T-helper 2 cell treated with Interferon-gamma antibody and Interleukin-4, amounts not matched to agents 100 ng/mL and 5 ng/mL, for 36 hours (primary cell): ENCODE data around the gene CPSF4L. TPM values are rescaled to one million over a fixed set of nuclear protein-coding genes. Genes with fewer than 3 reads are reported as not detected.
"Not testable (repeated sequence)": the region's sequence is repeated elsewhere in the genome, so short reads cannot be mapped to it uniquely, and the experiment has no call there.

ENCODE experiments used
- intact Hi-C: fragments of 100-400 bp; cut with micrococcal nuclease; formaldehyde crosslinking; loops from one replicate; pipeline ENCODE4 v1.15.1; 2023
- total RNA-seq: library from RNA; stranded (reverse); gene quantifications from 2 replicates; pipeline ENCODE4 v1.2.3, GENCODE V29; 2022

The CPSF4L gene
- total RNA-seq, 1 donor from 2014 or later: not detected

DNA sequence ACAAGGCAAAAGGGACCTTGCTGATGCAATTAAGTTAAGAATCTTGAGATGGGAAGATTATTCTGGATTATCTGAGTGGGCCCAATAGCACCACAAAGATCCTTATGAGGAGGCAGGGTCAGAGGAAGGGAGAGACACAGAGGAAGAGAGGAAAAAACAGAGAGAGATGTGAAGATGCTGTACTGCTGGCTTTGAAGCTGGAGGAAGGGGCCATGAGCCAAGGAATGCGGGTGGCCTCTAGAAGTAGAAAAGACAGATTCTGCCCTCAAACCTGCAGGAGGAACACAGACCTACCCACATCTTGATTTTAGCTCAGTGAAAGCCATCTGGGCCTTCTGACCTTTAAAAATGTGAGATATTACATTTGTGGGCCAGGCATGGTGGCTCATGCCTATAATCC is 8.1 kb upstream of the CPSF4L start:
- intact Hi-C loops: no loop called here

- intact Hi-C loops: no loop called here
Measured at GRCh38 chr17:73269329-73269615, 7.6 kb upstream of the CPSF4L start.

DNA sequence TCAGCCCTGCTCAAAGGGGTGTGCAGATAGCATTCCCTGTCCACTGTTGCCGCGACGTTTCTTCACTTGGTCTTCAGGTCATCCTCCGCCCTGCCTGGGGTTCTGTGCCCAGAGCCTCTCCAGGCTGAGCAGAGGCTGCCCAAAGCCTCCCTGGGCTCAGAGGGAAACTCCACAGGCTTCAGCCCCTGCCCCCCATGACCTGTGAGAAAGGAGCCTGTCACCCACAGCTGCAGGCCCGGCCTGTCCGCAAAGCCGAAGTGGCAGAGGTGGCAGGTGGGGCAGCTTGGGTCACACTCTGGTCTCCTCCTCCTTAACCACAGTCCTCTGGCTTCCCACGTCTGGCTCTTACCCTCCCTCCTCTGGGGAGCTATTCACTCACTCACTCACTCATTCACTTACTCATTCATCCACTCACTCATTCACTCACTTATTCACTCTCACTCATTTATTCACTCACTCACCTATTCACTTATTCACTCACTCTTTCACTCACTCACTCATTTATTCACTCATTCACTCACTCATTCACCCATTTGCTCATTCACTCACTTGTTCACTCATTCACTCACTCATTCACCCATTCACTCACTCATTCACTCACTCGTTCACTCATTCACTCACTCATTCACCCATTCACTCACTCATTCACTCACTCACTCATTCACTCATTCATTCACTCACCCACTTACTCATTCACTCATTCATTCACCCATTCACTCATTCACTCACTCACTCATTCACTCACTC is 7.1 kb upstream of the CPSF4L start:
- intact Hi-C loops: no loop called here

GRCh38 chr17:73267648-73268537 is 6.2 kb upstream of the CPSF4L start:
- intact Hi-C loops: no loop called here

GRCh38 chr17:73266796-73267195 is 5.1 kb upstream of the CPSF4L start:
- intact Hi-C loops: no loop called here

DNA sequence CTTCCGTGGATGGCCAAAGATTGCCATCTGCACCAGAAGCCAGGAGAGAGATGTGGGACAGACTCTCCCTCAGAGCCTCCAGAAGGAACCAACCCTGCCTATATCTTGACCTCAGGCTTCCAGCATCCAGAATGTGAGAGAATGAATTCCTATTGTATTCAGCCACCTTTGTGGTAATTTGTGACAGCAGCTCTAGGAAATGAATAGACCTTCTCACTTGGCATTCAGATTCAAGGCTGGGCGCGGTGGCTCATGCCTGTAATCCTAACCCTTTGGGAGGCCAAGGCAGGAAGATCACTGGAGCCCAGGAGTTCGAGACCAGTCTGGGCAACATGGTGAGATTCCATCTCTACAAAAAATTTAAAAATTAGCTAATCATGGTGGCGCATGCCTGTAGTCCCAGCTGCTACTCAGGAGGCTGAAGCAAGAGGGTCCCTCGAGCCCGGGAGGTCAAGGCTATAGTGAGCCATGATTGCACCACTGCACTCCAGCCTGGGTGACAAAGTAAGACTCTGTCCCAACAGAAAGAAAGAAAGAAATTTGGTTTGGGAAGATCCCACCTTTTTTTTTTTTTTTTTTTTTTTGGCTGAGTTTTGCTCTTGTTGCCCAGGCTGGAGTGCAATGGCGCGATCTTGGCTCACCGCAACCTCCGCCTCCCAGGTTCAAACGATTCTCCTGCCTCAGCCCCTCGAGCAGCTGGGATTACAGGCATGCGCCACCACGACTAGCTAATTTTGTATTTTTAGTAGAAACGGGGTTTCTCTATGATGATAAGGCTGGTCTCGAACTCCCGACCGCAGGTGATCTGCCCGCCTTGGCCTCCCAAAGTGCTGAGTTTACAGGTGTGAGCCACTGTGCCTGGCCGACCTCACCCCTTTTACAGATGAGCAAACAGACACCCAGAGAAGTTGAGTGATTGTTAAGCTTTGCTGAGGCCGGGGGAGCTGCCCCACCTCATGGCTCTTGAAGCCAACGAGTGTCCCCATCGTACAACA is 4.3 kb upstream of the CPSF4L start:
- intact Hi-C loops: no loop called here

DNA sequence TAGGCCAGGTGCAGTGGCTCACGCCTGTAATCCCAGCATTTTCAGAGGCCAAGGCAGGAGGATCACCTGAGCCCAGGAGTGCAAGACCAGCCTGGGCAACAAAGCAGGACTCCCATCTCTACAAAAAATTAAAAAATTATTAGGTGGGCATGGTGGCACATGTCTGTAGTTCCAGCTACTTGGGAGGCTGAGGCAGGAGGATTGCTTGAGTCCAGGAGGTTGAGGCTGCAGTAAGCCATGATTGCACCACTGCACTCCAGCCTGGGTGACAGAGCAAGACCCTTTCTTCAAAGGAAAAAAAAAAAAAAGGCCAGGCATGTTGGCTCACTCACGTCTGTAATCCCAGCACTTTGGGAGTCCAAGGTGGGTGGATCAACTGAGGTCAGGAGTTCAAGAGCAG is 2.8 kb upstream of the CPSF4L start:
- intact Hi-C loops: not testable (repeated sequence)

GRCh38 chr17:73262676-73263642 is 1.3 kb upstream of the CPSF4L start:
- intact Hi-C loops: no loop called here

DNA sequence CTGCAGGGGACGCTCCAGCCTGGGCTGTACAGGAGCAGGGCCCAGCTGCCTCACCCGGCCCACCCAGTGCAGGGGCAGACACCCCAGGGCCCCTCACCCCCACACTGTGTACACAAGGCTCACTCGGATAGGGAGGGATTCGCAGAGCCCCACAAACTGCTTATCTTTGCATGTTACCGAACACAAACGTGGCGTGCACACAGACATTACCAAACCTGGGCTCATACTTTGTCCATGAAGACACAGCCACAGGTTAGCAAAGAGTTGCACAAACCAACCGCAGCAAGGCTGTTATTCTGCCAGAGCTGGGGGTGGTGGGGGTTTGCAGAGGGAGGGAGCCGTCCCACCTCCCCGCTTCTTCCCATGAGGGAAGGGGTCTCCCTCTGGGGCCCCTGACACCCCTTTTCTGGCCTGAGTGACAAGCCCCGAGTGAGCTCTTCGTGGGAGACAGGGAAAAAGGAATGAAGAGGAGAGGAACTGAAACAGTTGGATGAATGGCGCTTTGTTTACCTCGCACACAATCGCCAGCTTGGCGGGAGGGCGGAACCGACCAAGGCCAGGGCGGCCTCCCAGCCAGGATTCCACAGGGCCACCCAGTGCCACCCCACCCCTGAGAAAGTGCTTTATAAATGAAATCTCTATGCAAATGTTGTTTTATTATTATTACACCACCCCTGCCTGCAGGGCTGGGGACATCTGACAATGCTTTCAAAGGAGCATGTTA is 434 bp upstream of the CPSF4L start:
- intact Hi-C loops: no loop called here

- intact Hi-C loops: loop anchor here (10.0 kb wide), 1 partner anchor 703 kb away; no protein-coding TSS in a partner anchor
Measured at GRCh38 chr17:73257516-73257915, 4.2 kb downstream of the CPSF4L start.

- intact Hi-C loops: loop anchor here (10.0 kb wide), 1 partner anchor 701 kb away; no protein-coding TSS in a partner anchor
Measured at GRCh38 chr17:73256220-73256619, 5.5 kb downstream of the CPSF4L start.

DNA sequence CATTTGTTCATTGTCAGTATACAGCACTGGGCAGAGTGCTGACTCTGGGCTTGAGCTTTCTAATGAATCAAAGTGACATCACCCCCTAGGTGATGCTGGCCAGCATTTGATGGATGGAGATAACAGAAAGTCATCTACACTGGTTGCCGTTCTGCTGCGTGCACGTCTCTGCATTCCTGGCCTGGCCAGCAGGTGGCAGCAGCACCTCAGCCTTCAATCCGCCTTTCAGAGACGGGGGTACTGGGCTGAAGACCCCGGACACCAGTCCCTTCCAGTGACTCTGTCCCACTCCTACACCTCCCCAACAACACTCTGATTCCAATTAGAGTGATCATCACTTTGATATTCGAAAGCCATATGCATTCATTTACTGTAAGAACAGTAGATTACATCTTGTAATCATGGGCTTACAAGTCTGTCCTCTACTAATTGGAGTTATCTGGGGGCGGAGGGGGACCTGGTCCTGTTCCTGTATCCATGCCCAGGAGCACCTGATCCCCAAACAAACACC is 6.0 kb downstream of the CPSF4L start:
- intact Hi-C loops: loop anchor here (1.0 to 10.0 kb wide), 4 partner anchors 55 to 701 kb away; no protein-coding TSS in a partner anchor

GRCh38 chr17:73251871-73252270 is 9.8 kb downstream of the CPSF4L start:
- intact Hi-C loops: loop anchor here (10.0 kb wide), 1 partner anchor 697 kb away; no protein-coding TSS in a partner anchor

DNA sequence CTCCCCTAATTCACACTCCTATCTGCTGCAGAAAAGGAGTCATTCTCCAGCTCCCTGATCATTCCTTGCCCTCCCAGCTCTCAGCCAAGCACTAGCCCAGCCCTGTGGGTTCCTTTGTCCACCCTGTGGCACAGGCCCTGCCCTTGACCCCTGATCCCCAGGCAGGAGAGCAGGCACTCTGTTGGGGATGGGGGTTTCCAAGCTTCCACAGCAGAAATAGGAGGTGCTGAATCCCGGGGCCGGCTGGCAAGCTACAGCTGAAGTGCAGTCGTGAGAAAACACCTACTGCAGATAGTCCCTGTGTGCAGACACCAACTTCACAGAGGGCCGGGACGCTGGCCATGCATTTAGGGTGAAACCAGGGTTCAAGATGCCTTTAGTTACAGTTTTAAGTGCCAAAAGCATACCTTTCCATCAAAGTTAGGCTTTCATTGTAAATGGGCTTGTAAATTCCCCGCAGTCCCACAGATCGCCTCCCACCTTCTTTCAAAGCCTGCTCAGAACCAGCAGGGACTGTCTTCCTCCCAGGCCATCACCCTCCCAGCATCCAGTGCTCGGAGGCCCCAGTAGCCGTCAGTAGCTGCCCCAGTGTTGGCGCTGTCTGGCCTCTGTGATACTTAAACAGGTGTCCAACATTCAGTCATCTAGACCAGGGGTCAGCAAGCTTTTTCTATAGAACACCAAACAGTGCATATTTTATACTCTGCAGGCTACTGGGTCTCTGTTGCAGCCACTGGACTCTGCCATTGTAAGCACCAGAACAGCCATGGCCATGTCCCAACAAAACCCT is 10.6 kb downstream of the CPSF4L start:
- intact Hi-C loops: loop anchor here (10.0 kb wide), 1 partner anchor 696 kb away; no protein-coding TSS in a partner anchor

- intact Hi-C loops: loop anchor here (10.0 kb wide), 1 partner anchor 695 kb away; no protein-coding TSS in a partner anchor
Measured at GRCh38 chr17:73249700-73250099, 12.0 kb downstream of the CPSF4L start.

- intact Hi-C loops: no loop called here
Measured at GRCh38 chr17:73248532-73248931, 13.1 kb downstream of the CPSF4L start.

GRCh38 chr17:73247726-73248125 is 14.0 kb downstream of the CPSF4L start:
- intact Hi-C loops: no loop called here

GRCh38 chr17:73240561-73240960 is 21.1 kb downstream of the CPSF4L start:
- intact Hi-C loops: no loop called here
